ENCODE measurements around the gene ZBTB7C. TPM values are rescaled to one million over a fixed set of nuclear protein-coding genes. Genes with fewer than 3 reads are reported as not detected.

Gene ZBTB7C
- total RNA-seq, 1 donor from 2014 or later = 0.17 TPM

DNA sequence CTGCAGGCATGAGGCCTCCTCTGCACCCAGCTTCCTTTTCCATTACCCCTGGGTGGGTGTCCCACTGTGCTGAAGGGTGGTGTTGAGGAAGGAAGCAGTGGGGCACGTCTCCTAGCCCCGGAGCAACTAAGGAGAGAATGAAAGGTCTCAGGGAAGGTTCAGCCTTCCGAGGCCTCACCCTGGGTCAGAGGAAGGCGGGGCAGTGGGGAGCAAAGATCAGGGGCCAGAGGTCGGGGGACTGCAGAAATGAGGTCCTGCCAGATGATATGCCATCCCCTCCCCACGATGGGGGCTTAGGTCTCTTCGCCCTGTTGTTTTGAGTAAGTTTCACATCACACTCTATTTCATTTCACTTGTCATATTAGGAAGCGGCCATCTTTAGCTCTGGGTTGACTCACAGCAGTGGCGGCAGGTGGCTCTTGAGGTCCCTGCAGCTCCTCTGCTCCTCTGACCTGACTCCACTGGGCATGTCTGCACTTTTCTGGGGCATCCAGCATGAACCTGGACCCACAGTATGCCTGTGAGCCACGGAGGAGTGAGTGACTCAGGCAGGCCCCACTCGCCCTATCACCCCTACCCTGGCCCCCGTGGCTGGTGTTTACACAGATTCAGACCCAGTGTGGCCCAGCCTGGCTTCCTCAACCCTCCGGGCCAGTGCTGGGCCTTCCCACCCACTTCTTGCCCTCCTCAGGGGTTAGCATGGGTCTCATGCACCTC is 325.0 kb downstream of the ZBTB7C start:
- TF ChIP-seq, protein P1, sequence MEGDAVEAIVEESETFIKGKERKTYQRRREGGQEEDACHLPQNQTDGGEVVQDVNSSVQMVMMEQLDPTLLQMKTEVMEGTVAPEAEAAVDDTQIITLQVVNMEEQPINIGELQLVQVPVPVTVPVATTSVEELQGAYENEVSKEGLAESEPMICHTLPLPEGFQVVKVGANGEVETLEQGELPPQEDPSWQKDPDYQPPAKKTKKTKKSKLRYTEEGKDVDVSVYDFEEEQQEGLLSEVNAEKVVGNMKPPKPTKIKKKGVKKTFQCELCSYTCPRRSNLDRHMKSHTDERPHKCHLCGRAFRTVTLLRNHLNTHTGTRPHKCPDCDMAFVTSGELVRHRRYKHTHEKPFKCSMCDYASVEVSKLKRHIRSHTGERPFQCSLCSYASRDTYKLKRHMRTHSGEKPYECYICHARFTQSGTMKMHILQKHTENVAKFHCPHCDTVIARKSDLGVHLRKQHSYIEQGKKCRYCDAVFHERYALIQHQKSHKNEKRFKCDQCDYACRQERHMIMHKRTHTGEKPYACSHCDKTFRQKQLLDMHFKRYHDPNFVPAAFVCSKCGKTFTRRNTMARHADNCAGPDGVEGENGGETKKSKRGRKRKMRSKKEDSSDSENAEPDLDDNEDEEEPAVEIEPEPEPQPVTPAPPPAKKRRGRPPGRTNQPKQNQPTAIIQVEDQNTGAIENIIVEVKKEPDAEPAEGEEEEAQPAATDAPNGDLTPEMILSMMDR (conservative IDR thresholded peaks at IDR 0.05; ENCODE audit: low read depth, low read length) = no peak
- no peak overlapping the region for H3K4me3 ChIP-seq (ENCODE audit: low read depth, low read length)
- DNase-seq (ENCODE audit: low read depth) = no peak

DNA sequence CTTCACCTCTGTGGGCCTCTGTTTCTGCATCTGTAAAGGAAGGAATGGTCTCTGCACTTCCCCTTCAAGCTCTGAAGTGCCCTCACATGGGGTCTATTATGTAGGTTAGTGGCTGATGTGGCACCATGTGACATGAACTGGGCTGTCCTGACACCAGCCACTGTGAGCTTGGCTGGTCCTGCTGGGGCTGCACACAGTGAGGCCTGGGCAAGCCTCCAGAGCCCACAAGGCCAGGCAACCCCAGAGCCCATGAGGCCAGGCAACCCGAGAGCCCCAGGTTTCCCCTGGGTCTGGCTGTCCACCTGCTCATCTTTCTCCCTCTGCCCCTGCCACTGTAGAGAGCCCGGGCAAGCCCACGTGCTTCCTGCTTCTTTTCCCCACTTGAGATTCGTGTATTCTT is 328.6 kb downstream of the ZBTB7C start:
- no peak overlapping the region for H3K4me3 ChIP-seq (ENCODE audit: low read depth, low read length)
- DNase-seq (ENCODE audit: low read depth) = no peak
- TF ChIP-seq, protein P1 (conservative IDR thresholded peaks at IDR 0.05; ENCODE audit: low read depth, low read length) = no peak

DNA sequence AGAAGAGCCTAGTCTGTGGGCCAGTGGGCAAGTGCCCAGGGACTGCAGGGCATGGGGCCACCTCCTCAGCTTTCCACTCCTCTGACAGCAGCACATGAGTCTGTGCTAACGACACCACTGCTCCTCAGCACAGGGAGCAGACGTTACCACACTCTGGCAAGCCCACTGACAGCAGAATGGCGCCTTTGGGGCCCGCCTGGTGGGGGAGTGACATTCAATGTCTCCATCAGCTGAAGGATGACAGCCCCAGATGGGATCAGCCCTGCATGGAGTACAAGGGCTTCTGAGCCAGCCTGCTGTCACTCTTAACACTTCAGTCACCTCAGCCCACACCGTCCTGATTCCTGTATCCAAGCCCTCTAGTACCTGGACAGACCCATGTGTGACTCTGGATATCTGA is 329.3 kb downstream of the ZBTB7C start:
- TF ChIP-seq, protein P1 (conservative IDR thresholded peaks at IDR 0.05; ENCODE audit: low read depth, low read length) = no peak
- H3K4me3 ChIP-seq (ENCODE audit: low read depth, low read length) = no peak overlapping the region
- no peak for DNase-seq (ENCODE audit: low read depth)

DNA sequence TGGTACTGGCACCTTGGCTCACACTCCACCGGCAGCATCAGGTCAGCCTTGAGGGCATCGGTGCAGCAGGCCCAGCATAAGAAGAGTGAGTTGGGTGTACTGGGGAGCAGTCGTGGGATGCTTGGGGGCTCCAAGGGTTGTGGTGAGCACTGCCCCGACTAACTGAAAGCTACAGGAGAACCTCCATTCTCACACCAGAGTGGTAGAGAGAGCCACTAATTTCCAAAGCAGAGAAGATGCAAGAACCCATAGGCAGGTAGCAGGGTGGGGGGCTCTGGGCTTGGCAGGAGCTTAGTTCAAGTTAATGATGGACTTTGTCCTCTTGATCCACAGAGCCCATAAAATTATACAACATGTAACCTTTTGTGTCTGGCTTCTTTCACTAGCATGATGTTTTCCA is 330.7 kb downstream of the ZBTB7C start:
- no peak overlapping the region for H3K4me3 ChIP-seq (ENCODE audit: low read depth, low read length)
- TF ChIP-seq, protein P1 (conservative IDR thresholded peaks at IDR 0.05; ENCODE audit: low read depth, low read length) = no peak
- no peak for DNase-seq (ENCODE audit: low read depth)

DNA sequence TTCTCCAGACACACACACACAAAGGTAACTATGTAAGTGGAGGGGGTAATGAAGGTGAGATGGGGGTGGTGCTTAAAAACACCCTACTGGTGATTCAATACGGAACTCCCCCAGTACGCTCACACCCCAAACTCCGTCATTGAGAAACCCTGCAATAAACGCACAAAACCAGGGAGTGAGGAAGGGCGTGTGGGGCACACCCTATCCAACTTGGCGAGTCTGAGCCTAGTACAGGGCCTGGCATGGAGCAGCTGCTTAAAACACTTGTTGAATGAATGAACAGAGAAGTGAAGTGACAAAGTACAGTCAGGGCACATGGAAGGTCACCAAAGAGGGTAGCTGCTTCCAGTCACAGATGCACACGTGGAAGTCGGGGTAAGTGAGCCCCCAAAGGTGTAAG is 331.9 kb downstream of the ZBTB7C start:
- TF ChIP-seq, protein P1 (conservative IDR thresholded peaks at IDR 0.05; ENCODE audit: low read depth, low read length) = no peak
- H3K4me3 ChIP-seq (ENCODE audit: low read depth, low read length) = no peak overlapping the region
- DNase-seq (ENCODE audit: low read depth) = no peak

DNA sequence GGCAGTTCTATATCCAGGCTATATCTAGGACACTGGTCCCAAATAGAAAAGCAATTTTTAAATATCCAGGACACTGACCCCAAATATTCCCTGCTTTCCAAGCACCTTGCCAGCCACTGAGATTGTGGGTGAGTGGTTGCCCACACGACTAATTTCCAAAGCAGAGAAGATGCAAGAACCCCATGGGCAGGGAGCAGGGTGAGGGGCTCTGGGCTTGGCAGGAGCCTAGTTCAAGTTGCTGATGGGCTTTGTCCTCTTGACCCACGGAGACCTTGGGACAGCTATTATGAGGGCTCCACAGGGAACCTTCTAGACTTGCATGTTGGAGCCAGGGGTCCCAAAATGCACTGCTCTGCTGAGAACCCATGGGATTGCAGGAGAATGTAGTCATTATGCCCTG is 332.7 kb downstream of the ZBTB7C start:
- no peak for DNase-seq (ENCODE audit: low read depth)
- no peak overlapping the region for H3K4me3 ChIP-seq (ENCODE audit: low read depth, low read length)
- TF ChIP-seq, protein P1 (conservative IDR thresholded peaks at IDR 0.05; ENCODE audit: low read depth, low read length) = no peak

DNA sequence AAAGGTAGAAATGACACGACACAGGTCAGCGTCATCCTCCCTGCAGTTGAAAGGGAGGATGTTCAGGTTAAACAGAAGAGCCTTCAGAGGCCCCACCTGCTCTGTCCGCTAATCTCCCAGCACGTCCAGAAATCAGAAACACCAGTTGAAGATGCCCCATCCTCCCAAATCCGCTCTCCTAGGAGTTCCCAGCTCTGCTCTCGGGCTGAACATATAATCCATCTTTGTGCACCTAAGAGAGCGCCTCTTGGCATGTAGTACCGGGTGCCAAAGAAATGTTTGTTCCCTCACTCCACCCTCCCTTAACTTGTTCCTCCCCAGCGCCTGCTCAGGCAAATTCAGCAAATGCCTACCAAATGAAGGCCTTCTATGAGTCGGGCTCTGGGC is 333.5 kb downstream of the ZBTB7C start:
- TF ChIP-seq, protein P1 (conservative IDR thresholded peaks at IDR 0.05; ENCODE audit: low read depth, low read length) = no peak
- DNase-seq (ENCODE audit: low read depth) = no peak

More for the DNA sequence above, 333.5 kb downstream of the ZBTB7C start:
- H3K4me3 ChIP-seq (ENCODE audit: low read depth, low read length) = no peak overlapping the region

Data from epithelial cell of proximal tubule (primary cell).